Measurements from ENCODE around the gene URB2. TPM values are rescaled to one million over a fixed set of nuclear protein-coding genes. Genes with fewer than 3 reads are reported as not detected.

Gene URB2
- total RNA-seq, 1 experiment from 2014 or later: 53.2 TPM

GRCh38 chr1:229636042-229636441, 10.0 kb downstream of the URB2 start:
- peaks cover 42 to 81% (median 59%) of the 10 kb centered on the region in 3 experiments for H3K36me3 Mint-ChIP-seq (ENCODE audit: insufficient read depth in 1 of 3, low read depth in 3 of 3)
- H3K79me1 ChIP-seq (ENCODE audit: insufficient read depth, low read depth, low read length, poor library complexity, severe bottlenecking): peaks cover 5% of the 10 kb centered on the region
- no peaks in the 10 kb centered on the region for H3K4me1 ChIP-seq (ENCODE audit: insufficient read depth, low read length)
- H3K9me3 ChIP-seq (ENCODE audit: control insufficient read depth, low read depth, low read length): no peaks in the 10 kb centered on the region
- DNase-seq: no peak
- H3K27ac ChIP-seq (ENCODE audit: insufficient read length, low read depth, low read length): no peak overlapping the region
- H2BK15ac ChIP-seq (ENCODE audit: low read depth, low read length): no peak overlapping the region
- H3K23me2 ChIP-seq (ENCODE audit: insufficient read length, low read depth, low read length, poor library complexity, severe bottlenecking): no peaks in the 10 kb centered on the region
- H3K56ac ChIP-seq (ENCODE audit: insufficient read length, low read depth, low read length): no peak overlapping the region
- H3K4me1 Mint-ChIP-seq: no peaks in the 10 kb centered on the region
- H3K4me3 Mint-ChIP-seq: no peak overlapping the region
- no peak overlapping the region for H3K4ac ChIP-seq (ENCODE audit: low read depth, low read length)
- no peak overlapping the region for H3T11ph ChIP-seq (ENCODE audit: low read length)
- H4K20me1 ChIP-seq (ENCODE audit: control insufficient read depth, insufficient read depth, insufficient read length): peaks cover 2% of the 10 kb centered on the region
- no peak overlapping the region for H4K8ac ChIP-seq (replicated peaks; ENCODE audit: insufficient read length, low read depth, low read length)
- H2BK20ac ChIP-seq (ENCODE audit: low read depth, low read length, poor library complexity, severe bottlenecking): no peak overlapping the region
- H2BK5ac ChIP-seq (ENCODE audit: insufficient read length, low read length): no peak overlapping the region
- no peak overlapping the region for H3K23ac ChIP-seq (ENCODE audit: insufficient read length, low read depth, low read length)
- H3K27me3 Mint-ChIP-seq (ENCODE audit: low read depth): no peaks in the 10 kb centered on the region
- no peaks in the 10 kb centered on the region for H3K27me3 ChIP-seq (ENCODE audit: insufficient read depth, low read length)
- no peak overlapping the region for H2BK120ac ChIP-seq (ENCODE audit: low read depth, low read length, poor library complexity, severe bottlenecking)
- no peak overlapping the region for H3K14ac ChIP-seq (ENCODE audit: insufficient read depth, low read length)
- H3K9ac ChIP-seq (ENCODE audit: extremely low read depth, insufficient read length, low read length): no peak overlapping the region
- no peak overlapping the region for H3K4me2 ChIP-seq (ENCODE audit: insufficient read depth, insufficient read length, low read length)
- H4K5ac ChIP-seq (ENCODE audit: insufficient read length, low read depth, low read length): no peak overlapping the region
- H3K79me2 ChIP-seq (ENCODE audit: insufficient read depth, low read length): peaks cover 9% of the 10 kb centered on the region; the same call in 1 of the 2 replicates
- H3K9me3 Mint-ChIP-seq: no peaks in the 10 kb centered on the region
- H2BK12ac ChIP-seq (ENCODE audit: insufficient read length, low read depth, low read length): no peak overlapping the region
- no peak overlapping the region for H3K27ac Mint-ChIP-seq
- no peak overlapping the region for H2AK5ac ChIP-seq (ENCODE audit: insufficient read length, low read length)
- no peak overlapping the region for H4K91ac ChIP-seq (ENCODE audit: insufficient read length, low read depth, low read length)
- no peak overlapping the region for H3K18ac ChIP-seq (ENCODE audit: insufficient read length, low read depth, low read length)
- no CpG with 5 or more reads among the region's 9 CpGs for WGBS (ENCODE audit: extremely low coverage, insufficient read length, low lambda C conversion rate)
- no peak overlapping the region for H2AFZ ChIP-seq (ENCODE audit: low read length)
- TF ChIP-seq CTCF (conservative IDR thresholded peaks at IDR 0.05): no peak

Data from H9 (cell line).